Activated CD8-positive, alpha-beta memory T cell treated with anti-CD3 and anti-CD28 coated beads for 24 hours (primary cell): Measurements from ENCODE around the gene TTLL10.
"Not testable (repeated sequence)": the region's sequence is repeated elsewhere in the genome, so short reads cannot be mapped to it uniquely, and the experiment has no call there.

ENCODE experiments used
- DNase-seq: peaks from one replicate; pipeline ENCODE4 v3.0.0-alpha.2; 2020

Gene TTLL10

GRCh38 chr1:1142352-1142751, 31.3 kb upstream of the TTLL10 start:
- DNase-seq = not testable (repeated sequence)

GRCh38 chr1:1142844-1143243, 30.8 kb upstream of the TTLL10 start:
- DNase-seq = no peak

- no peak for DNase-seq
These were observed 30.0 kb upstream of the TTLL10 start for GRCh38 chr1:1143636-1144035.

- peak; percentile 86 for DNase-seq
These were observed 29.4 kb upstream of the TTLL10 start for GRCh38 chr1:1144122-1144842.

- no peak for DNase-seq
These were observed 28.7 kb upstream of the TTLL10 start for GRCh38 chr1:1144843-1145546.

- DNase-seq = no peak
These were observed 28.1 kb upstream of the TTLL10 start for GRCh38 chr1:1145547-1145914.

- no peak for DNase-seq
These were observed 27.7 kb upstream of the TTLL10 start for GRCh38 chr1:1146026-1146425.

GRCh38 chr1:1146596-1146995, 27.1 kb upstream of the TTLL10 start:
- DNase-seq = no peak

GRCh38 chr1:1148061-1148460, 25.6 kb upstream of the TTLL10 start:
- no peak for DNase-seq

GRCh38 chr1:1148569-1148968, 25.1 kb upstream of the TTLL10 start:
- DNase-seq = no peak

- DNase-seq = no peak
These were observed 24.3 kb upstream of the TTLL10 start for GRCh38 chr1:1149416-1149815.

- no peak for DNase-seq
These were observed 23.6 kb upstream of the TTLL10 start for GRCh38 chr1:1150100-1150499.

GRCh38 chr1:1151306-1151705, 22.4 kb upstream of the TTLL10 start:
- no peak for DNase-seq

- not testable (repeated sequence) for DNase-seq
These were observed 21.2 kb upstream of the TTLL10 start for GRCh38 chr1:1152431-1152830.

- not testable (repeated sequence) for DNase-seq
These were observed 20.5 kb upstream of the TTLL10 start for GRCh38 chr1:1153215-1153614.

GRCh38 chr1:1153874-1154273, 19.8 kb upstream of the TTLL10 start:
- no peak for DNase-seq

- DNase-seq = no peak
These were observed 18.4 kb upstream of the TTLL10 start for GRCh38 chr1:1155258-1155657.

- DNase-seq = no peak
These were observed 17.3 kb upstream of the TTLL10 start for GRCh38 chr1:1156140-1157032.

- DNase-seq = no peak
These were observed 16.7 kb upstream of the TTLL10 start for GRCh38 chr1:1157033-1157365.

GRCh38 chr1:1157426-1157913, 16.2 kb upstream of the TTLL10 start:
- peak; percentile 86 for DNase-seq

- DNase-seq = peak; percentile 82
These were observed 15.6 kb upstream of the TTLL10 start for GRCh38 chr1:1157914-1158710.

- no peak for DNase-seq
These were observed 13.3 kb upstream of the TTLL10 start for GRCh38 chr1:1160281-1160930.
